ENCODE measurements around the gene SRRM2. TPM values are rescaled to one million over a fixed set of nuclear protein-coding genes. Genes with fewer than 3 reads are reported as not detected.
"Not testable (repeated sequence)": the region's sequence is repeated elsewhere in the genome, so short reads cannot be mapped to it uniquely, and the experiment has no call there.

SRRM2 gene
- total RNA-seq, 4 donors from 2014 or later = 545 to 3,500 (median 1,361) TPM

GRCh38 chr16:2719328-2720063 is 32.9 kb upstream of the SRRM2 start:
- Histone ChIP-seq H3K27ac (peak overlapping the region in 3 of 4 donors; percentile 26 to 90 (median 87)), H3K4me3 (no peak overlapping the region), H3K9me3 (no peaks in the 10 kb centered on the region), H3K36me3 (no peaks in the 10 kb centered on the region), H3K27me3 (peaks cover 18% of the 10 kb centered on the region), H3K4me1 (peaks cover 4 to 34% (median 23%) of the 10 kb centered on the region in 4 donors)
- TF ChIP-seq POLR2AphosphoS5 (IDR thresholded peaks at IDR 0.05) = peak in 2 of 3 donors; percentile 14 to 42
- TF ChIP-seq EP300 (IDR thresholded peaks at IDR 0.05; ENCODE audit: low read depth) = no peak
- no peak for TF ChIP-seq POLR2A (IDR thresholded peaks at IDR 0.05)
- TF ChIP-seq, protein P1, sequence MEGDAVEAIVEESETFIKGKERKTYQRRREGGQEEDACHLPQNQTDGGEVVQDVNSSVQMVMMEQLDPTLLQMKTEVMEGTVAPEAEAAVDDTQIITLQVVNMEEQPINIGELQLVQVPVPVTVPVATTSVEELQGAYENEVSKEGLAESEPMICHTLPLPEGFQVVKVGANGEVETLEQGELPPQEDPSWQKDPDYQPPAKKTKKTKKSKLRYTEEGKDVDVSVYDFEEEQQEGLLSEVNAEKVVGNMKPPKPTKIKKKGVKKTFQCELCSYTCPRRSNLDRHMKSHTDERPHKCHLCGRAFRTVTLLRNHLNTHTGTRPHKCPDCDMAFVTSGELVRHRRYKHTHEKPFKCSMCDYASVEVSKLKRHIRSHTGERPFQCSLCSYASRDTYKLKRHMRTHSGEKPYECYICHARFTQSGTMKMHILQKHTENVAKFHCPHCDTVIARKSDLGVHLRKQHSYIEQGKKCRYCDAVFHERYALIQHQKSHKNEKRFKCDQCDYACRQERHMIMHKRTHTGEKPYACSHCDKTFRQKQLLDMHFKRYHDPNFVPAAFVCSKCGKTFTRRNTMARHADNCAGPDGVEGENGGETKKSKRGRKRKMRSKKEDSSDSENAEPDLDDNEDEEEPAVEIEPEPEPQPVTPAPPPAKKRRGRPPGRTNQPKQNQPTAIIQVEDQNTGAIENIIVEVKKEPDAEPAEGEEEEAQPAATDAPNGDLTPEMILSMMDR (IDR thresholded peaks at IDR 0.05) = no peak
- in situ Hi-C loops (cut with MboI; ENCODE audit: low pct_ligation_motif_present in 1 of 4, low pct_unique_long_range_greater_than_20kb in 1 of 4, low sequenced_read_pairs in 3 of 4) = no loop called here
- peak; percentile 80 for DNase-seq
- intact Hi-C loops (cut with DNase I; ENCODE audit: low total_unique reads) = no loop called here
- WGBS, 2 donors (ENCODE audit: low coverage in 1 of 2) = 55% methylated on average over 12 of the region's 16 CpGs; no CpG with 5 or more reads in 1 of the 2 donors

- intact Hi-C loops (cut with DNase I; ENCODE audit: low total_unique reads) = no loop called here
- H3K4me1 ChIP-seq = peaks cover 4 to 33% (median 23%) of the 10 kb centered on the region in 4 donors
- no peaks in the 10 kb centered on the region for H3K9me3 ChIP-seq
- peak; percentile 14 for DNase-seq
- no peaks in the 10 kb centered on the region for H3K36me3 ChIP-seq
- H3K27ac ChIP-seq = peak within 1 kb of the TSS; percentile 79 to 90 (median 86)
- peaks cover 17% of the 10 kb centered on the region for H3K27me3 ChIP-seq
- peak within 1 kb of the TSS; percentile 47 to 73 (median 62) for H3K4me3 ChIP-seq
- no peak for TF ChIP-seq POLR2A (IDR thresholded peaks at IDR 0.05)
- TF ChIP-seq POLR2AphosphoS5 (IDR thresholded peaks at IDR 0.05) = no peak
- TF ChIP-seq EP300 (IDR thresholded peaks at IDR 0.05; ENCODE audit: low read depth) = no peak
- TF ChIP-seq, protein P1 (IDR thresholded peaks at IDR 0.05) = no peak
- WGBS, 2 donors (ENCODE audit: low coverage in 1 of 2) = 75 to 81% methylated on average over 3 to 26 of the region's 26 CpGs
- in situ Hi-C loops (cut with MboI; ENCODE audit: low pct_ligation_motif_present in 1 of 4, low pct_unique_long_range_greater_than_20kb in 1 of 4, low sequenced_read_pairs in 3 of 4) = no loop called here
Measured at GRCh38 chr16:2720064-2720457, 32.4 kb upstream of the SRRM2 start, which contains the start of gene PRSS27. TSS of gene PRSS27 (minus strand) at chr16:2720224. CDS start at chr16:2720160, 64 bp downstream.

DNA sequence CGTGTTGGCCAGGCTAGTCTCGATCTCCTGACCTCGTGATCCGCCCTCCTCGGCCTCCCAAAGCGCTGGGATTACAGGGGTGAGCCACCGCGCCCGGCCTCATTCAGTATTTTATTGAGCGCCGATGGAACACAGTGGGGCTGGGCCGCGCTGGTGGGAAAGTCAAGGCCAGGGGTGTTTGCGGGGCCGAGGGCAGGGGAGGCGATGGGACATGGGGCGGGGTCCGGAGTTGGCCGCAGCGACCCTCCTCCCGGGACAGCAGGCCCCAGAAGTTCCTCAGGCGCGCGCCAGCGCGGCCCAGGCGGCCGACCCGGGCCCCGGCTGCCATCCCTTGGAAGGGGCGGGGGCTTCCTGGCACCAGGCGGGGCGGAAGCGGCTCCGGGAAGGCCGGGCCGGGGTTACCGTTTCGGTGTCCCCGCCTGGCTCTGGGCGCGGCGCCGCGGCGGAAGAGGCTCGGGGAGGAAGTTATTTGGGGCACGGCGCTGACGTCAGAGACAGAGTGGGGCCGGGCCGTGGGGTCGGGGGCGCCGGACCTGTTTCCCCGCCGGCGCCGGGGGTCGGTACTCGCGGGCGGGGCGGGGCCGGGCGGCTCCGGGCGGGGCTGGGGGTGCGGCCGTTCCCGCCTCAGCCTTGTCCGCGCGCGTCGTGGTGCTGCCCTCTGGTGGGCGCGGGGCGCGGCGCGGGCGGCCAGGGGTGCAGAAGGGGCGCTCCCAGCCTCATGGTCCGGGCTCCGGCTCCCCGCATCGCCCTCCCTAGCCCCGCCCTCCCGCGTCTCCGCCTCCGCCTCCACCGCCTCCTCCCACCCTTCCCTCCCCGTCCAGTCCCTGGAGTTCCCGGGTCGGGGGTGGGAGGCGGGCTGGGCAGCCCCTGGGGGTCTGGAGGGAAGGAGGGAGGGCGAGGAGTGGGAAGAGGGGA is 31.5 kb upstream of the SRRM2 start:
- TF ChIP-seq POLR2A (IDR thresholded peaks at IDR 0.05) = peak; percentile 38
- TF ChIP-seq POLR2AphosphoS5 (IDR thresholded peaks at IDR 0.05) = peak in 2 of 3 donors; percentile 12 to 49
- no peak for TF ChIP-seq EP300 (IDR thresholded peaks at IDR 0.05; ENCODE audit: low read depth)
- TF ChIP-seq, protein P1 (IDR thresholded peaks at IDR 0.05) = peak in 4 of 5 experiments; percentile 37 to 82 (median 75)
- WGBS, 2 donors (ENCODE audit: low coverage in 1 of 2) = 2% methylated on average over 25 of the region's 99 CpGs; no CpG with 5 or more reads in 1 of the 2 donors

DNA sequence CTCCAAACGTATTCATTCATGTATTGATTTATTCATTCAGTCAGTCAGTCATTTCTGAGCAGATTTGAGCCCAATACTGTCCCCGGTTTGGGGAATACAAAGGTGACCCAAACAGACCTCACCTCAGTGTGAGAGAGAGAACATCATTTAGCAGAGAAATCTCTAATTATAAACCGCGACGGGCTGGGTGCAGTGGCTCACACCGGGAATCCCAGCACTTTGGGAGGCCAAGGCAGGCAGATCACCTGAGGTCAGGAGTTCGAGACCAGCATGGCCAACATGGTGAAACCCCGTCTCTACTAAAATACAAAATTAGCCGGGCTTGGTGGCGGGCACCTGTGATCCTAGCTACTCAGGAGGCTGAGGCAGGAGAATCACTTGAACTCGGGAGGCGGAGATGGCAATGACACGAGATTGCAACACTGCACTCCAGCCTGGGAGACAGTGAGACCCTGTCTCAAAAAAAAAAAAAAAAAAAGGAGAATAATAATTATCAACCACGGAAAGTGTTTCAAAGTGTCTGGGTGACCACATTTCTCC is 30.7 kb upstream of the SRRM2 start:
- Histone ChIP-seq H3K4me1 (peaks cover 4 to 27% (median 21%) of the 10 kb centered on the region in 4 donors), H3K27ac (peak overlapping the region; percentile 79 to 90 (median 86)), H3K4me3 (peak overlapping the region; percentile 27 to 73 (median 56))
- H3K27me3 ChIP-seq; DNase-seq; in situ Hi-C loops (cut with MboI; ENCODE audit: low pct_ligation_motif_present in 1 of 4, low pct_unique_long_range_greater_than_20kb in 1 of 4, low sequenced_read_pairs in 3 of 4); H3K36me3 ChIP-seq; intact Hi-C loops (cut with DNase I; ENCODE audit: low total_unique reads); H3K9me3 ChIP-seq: not testable (repeated sequence)
- WGBS, 2 donors (ENCODE audit: low coverage in 1 of 2) = 12 to 34% methylated on average over 6 to 14 of the region's 14 CpGs

More for the DNA sequence above, 31.5 kb upstream of the SRRM2 start:
- intact Hi-C loops (cut with DNase I; ENCODE audit: low total_unique reads) = no loop called here
- Histone ChIP-seq H3K27me3 (peaks cover 13% of the 10 kb centered on the region), H3K36me3 (no peaks in the 10 kb centered on the region), H3K27ac (peak overlapping the region; percentile 79 to 90 (median 86)), H3K9me3 (no peaks in the 10 kb centered on the region), H3K4me1 (peaks cover 4 to 27% (median 21%) of the 10 kb centered on the region in 4 donors), H3K4me3 (peak overlapping the region; percentile 47 to 73 (median 62))
- peak; percentile 90 for DNase-seq
- in situ Hi-C loops (cut with MboI; ENCODE audit: low pct_ligation_motif_present in 1 of 4, low pct_unique_long_range_greater_than_20kb in 1 of 4, low sequenced_read_pairs in 3 of 4) = no loop called here

Data from transverse colon (tissue), 4 donors.